ENCODE data around the gene TLR10. TPM values are rescaled to one million over a fixed set of nuclear protein-coding genes. Genes with fewer than 3 reads are reported as not detected.

The TLR10 gene
- polyA plus RNA-seq, 5 donors: 0.75 to 1.1 (median 0.96) TPM

GRCh38 chr4:38733663-38734062 lies 49.1 kb downstream of the TLR10 start:
- DNase-seq: no peak

- peak; percentile 53 to 65 for DNase-seq
Observed at GRCh38 chr4:38730830-38731646, 51.8 kb downstream of the TLR10 start.

- DNase-seq: no peak
Observed at GRCh38 chr4:38730493-38730829, 52.3 kb downstream of the TLR10 start.

- DNase-seq: no peak
Observed at GRCh38 chr4:38728631-38729141, 54.1 kb downstream of the TLR10 start.

- no peak for DNase-seq
Observed at GRCh38 chr4:38724475-38724808, 58.3 kb downstream of the TLR10 start.

- no peak for DNase-seq
Observed at GRCh38 chr4:38723726-38724474, 58.9 kb downstream of the TLR10 start.

- no peak for DNase-seq
Observed at GRCh38 chr4:38723114-38723513, 59.7 kb downstream of the TLR10 start.

Other genes starting within 250 kb of the TLR10 start
- gene KLF3, start 118.8 kb downstream of the TLR10 start, polyA plus RNA-seq (ENCODE audit: insufficient read depth in 1 of 5, insufficient read length in 5 of 5, low replicate concordance in 1 of 5): 10 to 100 TPM; 36.7 to 55.5 (median 45.9) TPM
- gene TLR1, start 21.8 kb upstream of the TLR10 start, polyA plus RNA-seq (ENCODE audit: insufficient read depth in 1 of 5, insufficient read length in 5 of 5, low replicate concordance in 1 of 5): 1 to 10 TPM; 2.2 to 6.6 (median 4.9) TPM
- 1 to 10 TPM in 4 of 5 donors, under 1 TPM in 1; 0.92 to 1.8 (median 1.5) TPM for gene TLR6, start 73.8 kb upstream of the TLR10 start, polyA plus RNA-seq (ENCODE audit: insufficient read depth in 1 of 5, insufficient read length in 5 of 5, low replicate concordance in 1 of 5)
- 10 to 100 TPM; 47.1 to 69.2 (median 54.2) TPM for gene FAM114A1, start 84.8 kb upstream of the TLR10 start, polyA plus RNA-seq (ENCODE audit: insufficient read depth in 1 of 5, insufficient read length in 5 of 5, low replicate concordance in 1 of 5)
- under 1 TPM; 0.23 to 0.98 (median 0.63) TPM for gene TMEM156, start 249.4 kb upstream of the TLR10 start, polyA plus RNA-seq (ENCODE audit: insufficient read depth in 1 of 5, insufficient read length in 5 of 5, low replicate concordance in 1 of 5)